ENCODE results near the gene POU6F2. TPM values are rescaled to one million over a fixed set of nuclear protein-coding genes. Genes with fewer than 3 reads are reported as not detected.

The POU6F2 gene
- total RNA-seq, 1 donor from 2014 or later = 9.2 TPM

DNA sequence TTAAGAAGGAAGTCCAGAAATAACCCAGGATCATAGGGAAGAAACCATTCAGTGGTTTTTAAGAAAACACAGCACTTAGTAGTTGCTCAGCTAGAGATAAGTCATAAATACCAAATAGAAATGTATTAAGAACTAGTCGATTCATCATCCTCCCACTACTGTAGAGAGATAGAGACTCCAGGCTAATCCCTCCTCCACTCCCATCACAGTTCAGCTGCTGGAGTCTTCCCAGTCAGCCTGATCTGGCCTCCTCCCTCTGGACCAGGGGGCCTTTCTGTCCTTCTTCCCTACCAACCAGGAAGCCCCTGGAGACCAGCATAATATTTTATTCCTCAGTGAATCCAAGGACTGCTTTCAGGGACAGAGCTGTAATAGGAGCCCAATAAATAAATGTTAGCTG, 294.4 kb downstream of the POU6F2 start:
- Mint-ChIP-seq H3K4me3 (no peak overlapping the region), H3K9me3 (no peaks in the 10 kb centered on the region), H3K27ac (no peak overlapping the region), H3K4me1 (peaks cover 2% of the 10 kb centered on the region), H3K36me3 (no peaks in the 10 kb centered on the region), H3K27me3 (ENCODE audit: low read depth) (no peaks in the 10 kb centered on the region)
- TF ChIP-seq, protein P1, sequence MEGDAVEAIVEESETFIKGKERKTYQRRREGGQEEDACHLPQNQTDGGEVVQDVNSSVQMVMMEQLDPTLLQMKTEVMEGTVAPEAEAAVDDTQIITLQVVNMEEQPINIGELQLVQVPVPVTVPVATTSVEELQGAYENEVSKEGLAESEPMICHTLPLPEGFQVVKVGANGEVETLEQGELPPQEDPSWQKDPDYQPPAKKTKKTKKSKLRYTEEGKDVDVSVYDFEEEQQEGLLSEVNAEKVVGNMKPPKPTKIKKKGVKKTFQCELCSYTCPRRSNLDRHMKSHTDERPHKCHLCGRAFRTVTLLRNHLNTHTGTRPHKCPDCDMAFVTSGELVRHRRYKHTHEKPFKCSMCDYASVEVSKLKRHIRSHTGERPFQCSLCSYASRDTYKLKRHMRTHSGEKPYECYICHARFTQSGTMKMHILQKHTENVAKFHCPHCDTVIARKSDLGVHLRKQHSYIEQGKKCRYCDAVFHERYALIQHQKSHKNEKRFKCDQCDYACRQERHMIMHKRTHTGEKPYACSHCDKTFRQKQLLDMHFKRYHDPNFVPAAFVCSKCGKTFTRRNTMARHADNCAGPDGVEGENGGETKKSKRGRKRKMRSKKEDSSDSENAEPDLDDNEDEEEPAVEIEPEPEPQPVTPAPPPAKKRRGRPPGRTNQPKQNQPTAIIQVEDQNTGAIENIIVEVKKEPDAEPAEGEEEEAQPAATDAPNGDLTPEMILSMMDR (IDR thresholded peaks at IDR 0.05; ENCODE audit: unreplicated experiment) = no peak
- no peak for DNase-seq (ENCODE audit: low spot score in 2 of 2, unreplicated experiment in 2 of 2)

DNA sequence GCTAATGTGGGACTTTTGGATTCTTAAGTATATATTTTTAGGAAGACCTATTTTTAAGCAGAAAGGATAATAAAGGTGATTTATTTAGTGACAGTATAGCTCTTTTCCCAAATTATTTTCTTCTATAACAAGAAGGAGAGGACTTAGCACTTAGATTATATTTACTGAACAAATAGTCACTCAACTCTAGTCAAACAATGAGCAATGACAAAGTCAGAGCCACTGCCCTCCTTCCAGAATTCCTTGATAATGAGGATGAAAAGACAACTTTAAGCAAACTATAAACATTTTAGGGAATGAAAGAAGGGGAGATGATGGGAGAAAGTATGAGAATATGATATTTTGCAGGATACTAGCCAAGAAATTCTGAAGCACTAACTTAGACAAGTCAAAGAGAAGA, 295.0 kb downstream of the POU6F2 start:
- Mint-ChIP-seq H3K4me3 (no peak overlapping the region), H3K27ac (no peak overlapping the region), H3K27me3 (ENCODE audit: low read depth) (no peaks in the 10 kb centered on the region), H3K9me3 (no peaks in the 10 kb centered on the region), H3K4me1 (peaks cover 2% of the 10 kb centered on the region), H3K36me3 (no peaks in the 10 kb centered on the region)
- TF ChIP-seq, protein P1 (IDR thresholded peaks at IDR 0.05; ENCODE audit: unreplicated experiment) = no peak
- no peak for DNase-seq (ENCODE audit: low spot score in 2 of 2, unreplicated experiment in 2 of 2)

DNA sequence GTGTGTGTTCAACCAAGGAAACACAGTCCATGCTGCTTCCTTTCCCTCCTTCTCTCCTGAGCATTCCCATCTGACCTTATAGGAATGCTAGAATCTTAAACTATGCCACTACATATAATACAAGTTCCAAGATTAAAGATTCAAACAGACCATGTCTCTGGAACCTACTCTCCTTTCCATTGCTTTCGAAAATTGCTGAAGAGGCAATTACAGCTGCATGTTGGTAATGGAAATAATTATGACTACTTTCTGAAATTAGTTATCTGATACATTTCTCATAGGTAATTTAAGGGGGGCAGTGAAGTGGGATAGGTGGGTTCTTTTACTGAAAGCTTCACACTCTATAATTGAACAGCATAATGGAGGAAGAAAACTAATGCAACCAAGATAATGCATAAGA, 302.6 kb downstream of the POU6F2 start:
- no peak overlapping the region for H3K27ac Mint-ChIP-seq
- TF ChIP-seq, protein P1 (IDR thresholded peaks at IDR 0.05; ENCODE audit: unreplicated experiment) = no peak
- H3K36me3 Mint-ChIP-seq = no peaks in the 10 kb centered on the region
- no peak overlapping the region for H3K4me3 Mint-ChIP-seq
- H3K27me3 Mint-ChIP-seq (ENCODE audit: low read depth) = peaks cover 53% of the 10 kb centered on the region
- H3K4me1 Mint-ChIP-seq = no peaks in the 10 kb centered on the region
- DNase-seq (ENCODE audit: low spot score in 2 of 2, unreplicated experiment in 2 of 2) = no peak
- peaks cover 6% of the 10 kb centered on the region for H3K9me3 Mint-ChIP-seq

DNA sequence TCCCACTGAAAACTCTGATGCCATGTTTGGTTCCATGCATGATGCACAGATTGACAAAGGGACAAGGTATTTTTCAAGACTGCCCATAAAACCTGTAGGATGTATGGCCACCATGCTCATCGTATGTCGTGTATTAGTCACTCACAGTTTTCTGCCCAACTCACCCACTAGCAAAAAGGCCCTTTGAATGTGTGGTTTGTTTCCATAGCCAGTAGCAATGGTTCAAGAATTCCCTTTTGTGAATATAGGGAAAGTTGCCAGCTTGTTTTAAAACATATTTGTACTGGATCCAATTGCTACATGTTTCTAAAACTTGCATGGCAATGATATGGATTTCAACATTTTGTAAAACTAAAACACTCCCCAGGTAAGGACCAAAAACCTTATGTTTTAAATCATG, 307.5 kb downstream of the POU6F2 start:
- TF ChIP-seq, protein P1 (IDR thresholded peaks at IDR 0.05; ENCODE audit: unreplicated experiment) = no peak
- DNase-seq (ENCODE audit: low spot score in 2 of 2, unreplicated experiment in 2 of 2) = no peak
- Mint-ChIP-seq H3K4me3 (no peak overlapping the region), H3K27me3 (ENCODE audit: low read depth) (peaks cover 72% of the 10 kb centered on the region), H3K36me3 (no peaks in the 10 kb centered on the region), H3K27ac (no peak overlapping the region), H3K4me1 (no peaks in the 10 kb centered on the region), H3K9me3 (peaks cover 6% of the 10 kb centered on the region)

DNA sequence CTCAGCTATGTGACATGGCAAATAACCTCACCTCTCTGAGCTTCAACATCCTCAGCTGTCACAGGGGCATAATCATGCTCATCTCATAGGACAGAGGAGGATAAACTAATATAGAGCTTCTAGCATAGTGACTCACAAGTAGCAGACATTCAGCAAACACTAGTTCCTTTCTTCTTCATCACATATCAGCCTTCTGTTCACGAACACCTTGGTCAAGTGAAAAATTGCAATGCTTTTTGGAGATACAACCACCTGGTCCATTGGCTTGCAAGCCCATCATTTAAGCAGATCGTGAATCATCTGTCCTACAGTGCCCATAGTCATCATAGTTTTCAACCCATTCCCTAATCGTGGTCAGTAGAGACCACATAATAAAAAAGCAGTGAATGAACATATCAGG, 310.6 kb downstream of the POU6F2 start:
- Mint-ChIP-seq H3K4me3 (no peak overlapping the region), H3K9me3 (no peaks in the 10 kb centered on the region), H3K36me3 (no peaks in the 10 kb centered on the region), H3K27ac (no peak overlapping the region), H3K4me1 (no peaks in the 10 kb centered on the region), H3K27me3 (ENCODE audit: low read depth) (peaks cover 54% of the 10 kb centered on the region)
- TF ChIP-seq, protein P1 (IDR thresholded peaks at IDR 0.05; ENCODE audit: unreplicated experiment) = no peak
- DNase-seq (ENCODE audit: low spot score in 2 of 2, unreplicated experiment in 2 of 2) = no peak

All from mesothelial cell of epicardium (in vitro differentiated cells).